ENCODE data around the gene RAP1GAP.

RAP1GAP gene

DNA sequence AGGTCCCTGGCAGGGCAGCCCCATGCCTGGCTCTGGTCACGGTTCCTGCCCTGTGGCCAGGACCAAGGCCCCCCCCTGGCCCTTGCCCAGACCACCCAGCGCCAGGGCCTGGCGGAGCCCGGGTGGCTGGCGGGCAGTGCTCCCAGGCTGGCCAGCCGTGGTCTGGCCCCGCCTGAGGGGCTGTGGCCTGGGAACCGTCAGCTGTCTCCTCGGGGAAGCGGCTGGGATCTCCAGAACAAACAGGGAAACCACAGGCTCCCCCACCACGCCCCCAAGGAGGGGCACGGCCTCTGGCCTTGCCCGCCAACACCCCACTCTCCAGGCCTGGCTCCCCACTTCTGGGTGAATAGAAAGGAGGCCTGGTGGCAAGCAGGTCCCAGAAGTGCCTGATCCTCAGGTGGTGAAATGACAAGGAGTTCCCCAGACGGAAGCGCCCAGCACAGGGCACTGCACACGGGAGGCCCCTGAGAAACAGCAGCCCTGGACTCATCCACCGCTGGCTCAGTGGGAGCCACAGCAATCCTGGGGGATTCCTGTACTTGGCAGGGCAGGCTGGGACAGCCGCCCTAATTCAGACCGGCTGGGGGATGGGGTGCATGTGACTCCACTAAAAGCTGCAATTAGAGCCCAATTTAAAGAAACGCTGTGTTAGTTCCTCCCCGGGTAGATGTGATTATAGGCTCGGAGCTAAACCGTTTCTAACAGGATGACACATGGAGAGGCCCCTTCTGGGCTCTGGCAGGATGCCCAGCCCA lies 78.9 kb downstream of the RAP1GAP start:
- DNase-seq: peak in 1 of 14 donors; percentile 3

DNA sequence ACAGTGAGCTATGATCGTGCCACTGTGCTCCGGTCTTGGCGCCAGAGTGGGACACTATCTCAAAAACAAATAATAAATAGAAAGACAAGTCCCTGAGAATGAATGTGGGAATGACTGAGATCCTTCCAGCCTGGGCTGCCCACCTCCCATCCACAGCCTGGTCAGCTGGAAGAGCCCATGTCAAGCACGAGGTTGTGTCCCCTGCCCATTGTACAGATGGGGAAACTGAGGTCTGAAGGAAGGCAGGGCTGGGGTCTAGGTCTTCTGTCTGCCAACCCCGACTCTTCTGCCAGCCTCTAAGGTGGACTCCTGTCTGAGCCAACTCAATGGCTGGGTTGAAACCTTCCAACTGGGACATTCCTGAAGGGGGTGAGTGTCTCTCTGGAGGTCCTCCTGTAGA lies 79.5 kb downstream of the RAP1GAP start:
- no peak for DNase-seq

DNA sequence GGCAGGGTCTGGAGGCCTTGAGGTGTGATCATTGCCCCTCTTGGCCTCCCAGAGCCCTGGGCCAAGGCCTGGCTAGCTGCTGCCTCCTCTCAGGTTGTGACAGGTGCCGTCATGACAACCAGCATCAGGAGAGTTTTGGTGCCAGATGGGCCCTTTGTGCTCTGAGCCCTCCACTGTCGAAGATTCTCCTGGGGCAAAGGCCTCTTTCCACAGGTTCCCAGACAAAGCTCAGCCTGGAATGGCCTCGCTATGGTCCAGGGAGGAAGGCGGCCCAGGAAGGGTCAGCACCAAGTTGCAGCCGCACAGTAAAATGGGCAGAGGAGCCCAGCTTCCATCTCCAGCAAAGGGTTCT lies 81.6 kb downstream of the RAP1GAP start:
- no peak for DNase-seq

DNA sequence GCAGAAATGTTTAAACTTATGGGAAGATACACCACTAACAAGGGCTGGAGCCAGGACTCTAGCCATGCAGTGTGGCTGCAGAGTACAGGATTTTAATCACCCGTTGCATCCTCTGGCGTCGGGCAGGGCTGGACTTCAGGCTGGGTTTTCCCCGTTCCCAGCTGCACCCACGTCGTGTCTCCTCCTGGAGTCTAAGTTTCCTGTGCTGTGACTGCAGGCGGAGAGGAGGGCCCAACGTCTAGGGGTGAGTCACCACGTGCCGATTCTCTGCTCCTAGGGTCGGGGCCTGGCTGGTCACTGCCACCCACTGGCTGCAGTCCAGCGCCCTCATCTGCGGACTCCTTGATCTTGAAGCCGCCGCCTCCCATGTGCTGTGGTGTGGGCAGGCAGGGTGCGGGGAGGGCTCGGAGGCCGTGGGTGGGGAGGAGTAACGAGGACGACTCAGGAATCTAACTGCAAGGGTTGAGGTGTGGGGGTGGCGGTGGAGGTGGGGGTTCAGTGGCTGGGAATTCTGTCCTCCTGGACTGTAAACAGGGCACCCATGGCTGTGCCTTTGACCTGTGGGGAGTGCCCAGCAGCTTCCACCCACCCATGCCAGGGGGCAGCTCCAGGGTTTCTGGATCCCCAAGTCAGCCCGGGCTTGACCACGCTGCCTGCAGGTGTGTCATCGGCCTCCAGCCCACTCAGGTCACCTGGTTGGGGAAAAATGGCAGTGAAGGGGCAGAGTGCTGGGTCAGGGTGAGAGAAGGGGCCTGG lies 82.1 kb downstream of the RAP1GAP start:
- DNase-seq: no peak

DNA sequence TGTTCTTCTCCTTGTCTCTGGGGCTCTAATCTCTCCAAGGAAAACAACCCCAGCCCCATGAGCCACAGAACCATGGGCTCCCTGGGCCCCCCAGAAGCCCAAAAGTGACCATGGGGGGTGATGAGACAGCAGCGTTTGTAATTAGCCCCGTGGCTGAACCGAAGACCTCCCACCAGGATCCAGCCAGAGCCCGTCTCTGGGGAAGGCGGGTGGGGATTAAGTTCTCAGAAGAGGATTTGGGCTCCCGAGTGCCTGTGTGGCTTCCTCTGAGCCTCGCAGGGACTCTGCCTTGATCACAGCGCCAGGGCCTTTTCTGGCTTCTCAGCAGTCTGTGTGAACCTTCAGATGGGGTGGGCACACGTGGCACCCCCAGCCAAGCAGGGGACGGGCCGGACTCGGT lies 82.9 kb downstream of the RAP1GAP start:
- no peak for DNase-seq

DNA sequence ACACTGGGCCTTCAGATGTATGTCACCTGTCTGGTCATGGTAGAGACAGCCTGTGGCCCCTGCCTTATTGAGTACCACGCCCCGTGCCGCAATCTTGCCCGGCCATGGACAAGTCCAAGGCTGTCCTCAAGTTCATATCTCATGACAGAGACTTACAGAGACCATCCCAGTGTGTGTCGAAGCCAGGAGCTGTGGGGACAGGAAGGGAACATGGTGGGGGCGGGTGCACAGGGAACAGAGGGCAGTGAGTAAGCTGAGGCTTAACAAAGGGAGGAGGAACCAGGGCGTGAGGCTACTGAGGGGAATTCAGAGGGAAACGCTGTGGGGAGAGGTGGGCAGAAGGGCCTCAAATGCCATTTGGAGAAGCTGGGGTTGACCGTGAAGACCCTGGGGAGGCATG lies 84.1 kb downstream of the RAP1GAP start:
- no peak for DNase-seq

DNA sequence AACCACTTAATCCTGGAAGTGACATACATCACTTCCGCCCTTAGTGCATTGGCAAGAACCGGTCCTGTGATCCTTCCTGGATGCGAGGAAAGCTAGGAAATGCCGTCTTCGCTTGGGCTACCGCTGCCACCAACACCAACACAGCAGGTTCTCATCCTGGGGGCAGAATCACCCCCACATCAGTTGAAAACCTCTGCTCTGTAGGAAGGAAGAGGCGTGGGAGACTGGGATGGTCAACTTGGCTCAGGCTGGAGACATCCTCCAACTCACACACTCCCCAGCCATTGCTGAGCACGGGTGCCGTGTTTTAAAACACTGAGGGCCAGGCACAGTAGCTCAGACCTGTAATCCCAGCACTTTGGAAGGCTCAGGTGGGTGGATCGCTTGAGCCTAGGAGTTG lies 85.1 kb downstream of the RAP1GAP start:
- DNase-seq: no peak

DNA sequence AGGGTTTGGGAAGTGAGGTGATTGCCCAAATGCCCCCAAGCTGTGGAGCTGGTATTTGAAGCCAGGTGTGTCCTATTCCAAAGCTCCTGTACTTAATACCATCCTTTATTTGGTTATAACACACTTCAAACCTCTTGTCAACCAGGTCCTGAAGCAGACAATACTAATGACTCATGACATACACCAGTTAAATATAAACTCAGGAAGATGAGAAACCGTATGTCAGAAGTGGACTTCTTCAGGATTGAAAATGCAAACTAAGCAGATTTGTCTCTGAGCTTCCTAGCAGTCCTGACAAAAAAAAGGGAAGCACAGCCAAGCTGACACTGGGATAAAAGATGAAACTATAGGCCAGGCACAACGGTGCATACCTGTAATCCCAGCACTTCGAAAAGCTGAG lies 89.4 kb downstream of the RAP1GAP start:
- no peak for DNase-seq

DNA sequence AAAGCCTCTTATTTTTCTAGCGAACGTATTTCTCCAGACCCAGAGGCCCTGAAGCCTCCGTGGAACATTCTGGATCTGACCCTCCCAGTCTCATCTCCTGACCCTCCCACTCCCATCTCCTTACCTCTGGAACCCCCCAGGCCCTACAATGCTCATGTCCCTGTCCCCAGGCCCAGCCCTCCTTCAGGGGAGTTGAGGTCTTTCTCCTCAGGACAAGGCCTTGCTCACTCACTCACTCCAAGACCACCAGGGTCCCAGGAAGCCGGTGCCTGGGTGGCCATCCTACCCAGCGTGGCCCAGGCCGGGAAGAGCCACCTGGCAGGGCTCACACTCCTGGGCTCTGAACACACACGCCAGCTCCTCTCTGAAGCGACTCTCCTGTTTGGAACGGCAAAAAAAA lies 91.2 kb downstream of the RAP1GAP start:
- no peak for DNase-seq

DNA sequence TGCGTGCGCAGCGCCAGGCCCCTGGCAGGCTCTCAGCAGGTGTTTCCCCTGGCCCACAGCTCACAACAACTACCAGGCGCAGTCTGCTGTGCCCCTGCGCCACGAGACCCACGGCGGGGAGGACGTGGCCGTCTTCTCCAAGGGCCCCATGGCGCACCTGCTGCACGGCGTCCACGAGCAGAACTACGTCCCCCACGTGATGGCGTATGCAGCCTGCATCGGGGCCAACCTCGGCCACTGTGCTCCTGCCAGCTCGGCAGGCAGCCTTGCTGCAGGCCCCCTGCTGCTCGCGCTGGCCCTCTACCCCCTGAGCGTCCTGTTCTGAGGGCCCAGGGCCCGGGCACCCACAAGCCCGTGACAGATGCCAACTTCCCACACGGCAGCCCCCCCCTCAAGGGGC lies 91.8 kb downstream of the RAP1GAP start:
- no peak for DNase-seq

DNA sequence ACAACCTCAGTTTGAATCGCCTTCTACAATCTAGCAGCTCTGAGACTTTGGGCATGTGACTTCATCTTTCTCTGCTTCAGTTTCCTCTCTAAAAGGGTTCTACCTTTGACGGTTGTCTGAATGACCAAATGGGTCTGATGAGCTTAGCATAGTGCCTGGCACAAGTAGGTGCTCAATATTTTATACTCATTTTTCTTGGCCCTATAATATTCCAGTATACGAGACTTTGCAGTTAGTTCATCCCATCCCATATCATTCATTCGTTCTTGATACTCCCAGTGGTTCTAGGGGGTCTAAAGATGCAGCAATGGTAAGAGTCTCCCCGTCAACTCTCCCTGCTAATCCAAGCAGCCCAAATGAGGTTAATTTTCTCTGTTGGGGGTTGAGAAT lies 92.4 kb downstream of the RAP1GAP start:
- no peak for DNase-seq

DNA sequence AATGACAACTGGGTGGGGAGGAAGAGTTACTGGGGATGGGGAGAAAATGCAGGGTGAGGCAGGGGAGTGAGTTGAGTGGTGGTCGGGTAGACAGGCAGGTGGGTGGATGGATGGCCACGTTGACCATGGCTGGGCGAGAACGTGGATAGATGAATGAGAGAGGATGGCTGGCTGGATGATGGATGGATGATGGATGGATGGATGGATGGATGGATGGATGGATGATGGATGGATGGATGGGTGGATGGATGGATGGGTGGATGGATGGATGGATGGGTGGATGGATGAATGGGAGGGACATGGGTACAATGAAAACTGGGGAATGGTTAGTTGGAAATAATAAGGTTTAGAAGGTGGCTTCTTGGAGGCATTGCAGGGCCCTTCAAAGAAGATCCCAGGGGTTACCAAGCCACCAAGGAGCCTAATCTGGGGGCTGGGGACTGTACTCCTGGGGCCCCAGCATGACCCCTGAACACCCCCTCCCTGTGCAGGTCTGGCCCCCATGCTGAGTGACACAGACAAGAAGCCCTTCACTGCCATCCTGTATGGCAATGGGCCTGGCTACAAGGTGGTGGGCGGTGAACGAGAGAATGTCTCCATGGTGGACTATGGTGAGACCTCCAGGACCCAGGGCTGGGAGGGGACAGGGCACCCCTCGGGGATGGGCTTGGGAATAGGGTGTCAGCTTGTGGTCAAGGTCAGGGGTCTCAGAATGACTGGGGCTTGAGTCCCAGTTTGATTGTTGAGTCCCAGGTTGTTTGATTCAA lies 92.9 kb downstream of the RAP1GAP start:
- DNase-seq: no peak

DNA sequence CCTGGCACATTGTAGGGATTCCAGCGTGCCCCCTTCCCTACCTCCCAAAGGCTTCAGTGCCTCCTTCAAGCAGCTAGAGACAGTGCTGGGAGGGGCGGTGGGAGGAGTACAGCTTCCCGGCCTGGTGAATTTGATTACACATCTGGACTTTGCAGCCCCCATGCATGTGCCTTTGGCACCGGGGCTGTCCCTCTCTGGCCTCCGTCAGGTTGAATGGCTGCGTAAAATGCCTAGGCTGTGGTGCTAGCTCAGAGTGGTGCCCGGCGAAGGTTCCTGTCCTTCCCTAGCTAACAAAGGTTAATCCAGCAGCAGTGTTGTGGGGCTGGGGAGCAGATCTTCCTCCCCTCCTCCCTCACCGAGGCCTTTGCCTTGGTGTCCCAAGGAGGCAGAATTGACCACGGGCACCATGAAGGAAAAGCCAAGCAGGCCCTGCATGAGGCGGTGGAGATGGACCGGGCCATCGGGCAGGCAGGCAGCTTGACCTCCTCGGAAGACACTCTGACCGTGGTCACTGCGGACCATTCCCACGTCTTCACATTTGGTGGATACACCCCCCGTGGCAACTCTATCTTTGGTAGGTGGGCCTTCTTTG lies 93.7 kb downstream of the RAP1GAP start:
- DNase-seq: no peak

DNA sequence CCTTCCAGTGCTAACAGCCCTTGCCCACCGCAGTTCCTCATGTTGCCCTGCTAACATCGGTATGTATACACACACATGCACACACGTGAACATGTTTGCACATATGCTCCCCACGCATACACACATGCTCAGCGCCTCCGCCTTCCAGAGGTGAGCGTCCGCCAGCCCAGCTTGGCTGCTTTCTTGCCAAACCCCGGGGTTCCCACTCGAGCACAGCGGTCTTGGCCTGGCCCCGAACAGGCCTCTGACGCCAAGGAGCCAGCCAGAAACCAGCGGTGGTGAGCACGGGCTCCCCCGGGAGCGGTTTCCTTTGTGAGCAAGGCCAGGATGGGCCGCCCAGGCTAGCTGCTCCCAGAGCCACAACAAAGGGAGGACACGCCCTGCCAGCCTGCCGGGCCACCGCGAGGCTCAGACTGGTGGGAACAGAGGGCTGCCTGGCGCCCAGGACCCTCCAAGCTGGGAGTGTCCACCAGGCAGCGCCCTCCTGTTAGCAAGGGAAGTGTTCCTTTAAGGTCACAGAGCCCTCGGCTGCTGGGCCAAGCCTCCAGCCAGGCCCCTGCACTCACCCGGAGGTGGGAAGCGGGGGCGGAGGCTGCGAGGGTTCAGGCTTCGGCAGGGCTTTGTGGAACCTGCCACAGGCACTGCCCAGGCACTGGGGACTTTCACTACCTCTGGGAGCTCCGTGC lies 94.5 kb downstream of the RAP1GAP start:
- DNase-seq: peak in 5 of 14 donors; percentile 32 to 73 (median 43)

DNA sequence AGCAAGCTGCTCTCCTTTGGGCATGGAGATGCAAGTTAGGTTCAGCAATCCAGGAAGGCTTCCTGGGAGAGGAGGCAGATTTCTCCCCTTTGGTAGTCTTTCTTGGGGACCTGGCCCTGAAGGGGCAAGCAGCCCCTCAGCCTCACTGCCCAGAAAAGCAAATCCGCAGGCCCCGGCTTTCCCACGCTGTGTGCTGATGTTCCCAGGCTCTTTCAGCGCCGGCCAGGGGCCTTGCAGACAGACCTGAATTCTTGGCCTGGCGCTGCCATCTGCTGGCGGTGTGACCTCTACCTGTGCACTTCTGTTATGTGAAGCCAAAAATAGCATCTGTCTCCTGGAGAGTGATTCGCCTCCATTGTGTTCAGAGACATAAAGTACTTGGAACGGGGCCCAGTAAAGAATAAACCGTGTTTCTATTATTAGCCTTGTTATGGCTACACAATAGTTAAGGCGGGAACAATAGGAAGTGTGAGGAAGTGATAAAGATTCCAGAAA lies 95.1 kb downstream of the RAP1GAP start:
- peak in 7 of 14 donors; percentile 4 to 89 (median 16) for DNase-seq

DNA sequence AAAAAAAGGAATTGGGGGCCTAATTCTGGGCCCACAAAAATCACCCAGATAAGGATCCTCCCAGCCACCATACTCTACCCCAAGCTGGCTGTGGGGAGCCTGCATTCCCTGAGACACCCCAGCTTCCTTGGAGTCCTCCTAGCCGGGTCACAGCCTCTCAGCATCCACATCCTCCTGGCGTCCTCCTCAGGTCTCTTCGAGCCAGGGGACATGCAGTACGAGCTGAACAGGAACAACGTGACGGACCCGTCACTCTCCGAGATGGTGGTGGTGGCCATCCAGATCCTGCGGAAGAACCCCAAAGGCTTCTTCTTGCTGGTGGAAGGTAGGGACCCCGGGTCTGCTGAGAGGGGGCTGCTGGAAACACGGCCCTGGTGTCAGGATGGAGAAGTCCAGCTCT lies 95.7 kb downstream of the RAP1GAP start:
- DNase-seq: no peak

DNA sequence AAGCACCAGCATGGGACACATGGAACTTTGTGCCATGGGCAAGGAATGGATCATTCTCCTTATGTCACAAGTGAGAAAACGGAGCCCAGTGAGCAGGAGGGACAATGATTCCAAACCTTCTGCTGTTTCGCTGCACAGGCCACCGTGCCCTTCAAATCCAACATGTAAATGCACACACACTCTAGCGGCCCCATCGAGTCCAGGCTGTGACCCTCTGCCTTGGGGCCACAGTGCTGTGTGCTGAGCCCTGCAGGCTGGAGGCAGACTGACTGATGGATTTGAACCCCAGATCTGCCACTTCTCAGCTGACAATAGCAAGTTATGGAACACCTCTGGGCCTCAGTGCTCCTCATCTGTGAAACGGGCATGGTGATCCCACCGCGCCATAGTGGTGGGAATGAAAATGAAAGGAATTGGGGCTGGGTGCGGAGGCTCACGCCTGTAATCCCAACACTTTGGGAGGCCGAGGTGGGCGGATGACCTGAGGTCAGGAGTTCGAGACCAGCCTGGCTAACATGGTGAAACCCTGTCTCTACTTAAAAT lies 96.4 kb downstream of the RAP1GAP start:
- DNase-seq: no peak

DNA sequence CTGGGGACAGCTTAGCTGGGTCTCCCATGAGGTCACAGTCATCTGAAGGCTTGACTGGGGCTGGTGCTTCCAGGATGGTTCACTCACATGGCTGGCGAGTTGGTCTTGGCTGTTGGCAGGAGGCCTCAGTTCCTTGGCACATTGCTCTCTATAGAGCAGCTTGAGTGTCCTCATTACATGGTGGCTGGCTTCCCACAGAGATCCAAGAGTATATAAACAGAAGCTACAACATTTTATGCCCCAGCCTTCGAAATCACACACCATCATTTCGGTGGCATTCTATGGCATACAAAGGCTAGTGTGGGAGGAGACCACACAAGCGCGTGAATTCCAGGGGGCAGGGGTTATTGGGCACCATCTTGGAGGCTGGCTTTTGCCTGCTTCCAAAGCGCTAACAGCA lies 96.9 kb downstream of the RAP1GAP start:
- no peak for DNase-seq

DNA sequence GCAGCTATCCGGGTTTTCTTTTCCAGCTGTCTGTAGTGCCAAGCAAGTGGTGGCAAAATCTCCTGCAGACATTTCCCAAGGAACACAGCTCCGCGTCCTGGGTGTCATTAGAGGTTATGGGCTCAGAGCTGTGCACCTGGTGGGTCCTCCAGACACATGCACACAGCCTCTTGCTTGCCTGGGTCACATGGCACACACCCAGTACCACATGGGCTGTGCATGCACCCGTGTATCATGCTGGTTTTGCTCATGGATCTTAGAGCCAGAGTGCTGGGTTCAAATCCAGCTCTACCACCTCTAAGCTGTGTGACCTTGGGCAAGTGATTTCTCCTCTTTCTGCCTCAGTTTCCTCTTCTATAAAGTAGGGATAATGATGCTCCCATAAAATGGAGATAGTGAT lies 98.3 kb downstream of the RAP1GAP start:
- DNase-seq: no peak

DNA sequence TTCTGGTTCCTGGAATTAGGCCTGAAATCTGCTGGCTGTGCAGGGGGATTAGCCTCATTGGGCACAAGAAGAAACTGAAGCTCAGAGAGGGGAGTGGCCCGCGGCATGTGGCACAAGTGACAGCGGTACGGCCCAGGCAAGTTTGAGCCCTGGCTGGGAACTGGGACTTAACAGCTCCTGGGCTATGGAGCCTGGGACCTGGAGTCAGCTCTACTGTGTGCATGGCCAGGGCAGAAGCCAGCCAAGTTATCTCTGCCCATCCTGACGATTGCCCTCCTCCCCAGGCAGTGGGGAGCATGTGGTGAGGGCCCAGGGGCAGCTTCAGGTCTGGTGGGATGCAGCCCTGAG lies 98.7 kb downstream of the RAP1GAP start:
- no peak for DNase-seq

DNA sequence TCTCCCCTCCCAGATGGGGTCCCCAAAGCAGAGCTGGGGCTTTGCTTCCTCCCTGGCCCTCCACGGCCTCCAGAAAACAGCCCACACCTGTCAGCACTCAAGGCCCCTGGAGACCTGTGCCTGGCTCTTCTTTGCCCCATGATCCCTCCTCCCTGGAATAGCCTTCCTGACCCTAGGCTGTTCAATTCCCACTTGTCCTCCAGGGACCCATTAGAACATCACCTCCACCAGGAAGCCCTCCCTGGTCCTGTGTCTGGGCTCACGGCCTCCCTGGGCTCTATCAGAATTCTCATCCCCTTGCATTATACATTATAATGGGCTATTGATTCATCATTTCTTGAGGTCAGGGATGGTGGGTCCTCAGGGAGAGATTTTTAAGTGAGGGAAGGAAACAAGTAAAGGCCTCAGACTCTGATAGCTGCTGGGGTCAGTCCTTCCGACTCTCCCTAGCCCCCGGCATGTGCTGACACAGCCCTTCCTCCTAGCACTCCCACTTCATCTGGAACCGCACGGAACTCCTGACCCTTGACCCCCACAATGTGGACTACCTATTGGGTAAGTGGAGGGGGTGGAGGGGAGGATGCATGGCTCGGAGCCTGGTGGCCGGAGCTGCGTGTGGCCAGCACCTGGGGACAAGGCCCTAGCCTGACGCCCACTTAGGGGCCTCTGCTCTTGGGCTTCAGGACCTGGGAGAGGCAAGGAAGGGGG lies 99.2 kb downstream of the RAP1GAP start:
- DNase-seq: no peak

Measured in C1 segment of cervical spinal cord (tissue), 14 donors.